Esophagus muscularis mucosa (tissue), 4 donors: ENCODE data around the gene GNLY. TPM values are rescaled to one million over a fixed set of nuclear protein-coding genes. Genes with fewer than 3 reads are reported as not detected.

Source experiments
- DNase-seq: peaks from one replicate; pipeline ENCODE4 v3.0.0-alpha.2; 2017; ENCODE audit errors: extremely low spot score
- H3K27ac ChIP-seq, 4 donors: fragments of 200-600 bp; sonication (generic); replicated peaks in 1 of 4; 1 replicate in 3 of 4; 2 replicates in 1 of 4; pipeline ENCODE4 v1.5.1; 2016 to 2019; ENCODE audit warnings: mild to moderate bottlenecking in 1 of 4
- H3K27me3 ChIP-seq, 4 donors: fragments of 200-600 bp; sonication (generic); one replicate each; pipeline versions ENCODE4 v1.5.1 to v1.6.0; 2016 to 2019
- H3K36me3 ChIP-seq, 4 donors: fragments of 200-600 bp; sonication (generic); one replicate each; pipeline ENCODE4 v1.5.1; 2016 to 2019
- H3K4me1 ChIP-seq, 4 donors: fragments of 200-600 bp; sonication (generic); one replicate each; pipeline ENCODE4 v1.5.1; 2016 to 2019
- H3K4me3 ChIP-seq, 4 donors: fragments of 200-600 bp; sonication (generic); 1 replicate in 2 of 4; 2 replicates in 2 of 4; pipeline ENCODE4 v1.5.1; 2016 to 2019; ENCODE audit warnings: mild to moderate bottlenecking in 4 of 4, moderate library complexity in 1 of 4
- H3K9me3 ChIP-seq, 4 donors: fragments of 200-600 bp; sonication (generic); 1 replicate in 3 of 4; 2 replicates in 1 of 4; pipeline ENCODE4 v1.5.1; 2016 to 2019
- CTCF ChIP-seq, 3 experiments: fragments of 200-600 bp in 2 of 3; fragments of 450-650 bp in 1 of 3; sonication (generic) in 2 of 3; IDR thresholded peaks; one replicate each; pipeline ENCODE4 v1.5.1; 2017 to 2019; ENCODE audit warnings: antibody characterized with exemption in 3 of 3, mild to moderate bottlenecking in 2 of 3, moderate library complexity in 1 of 3
- EP300 ChIP-seq: sonication (generic); formaldehyde crosslinking; IDR thresholded peaks from one replicate; pipeline ENCODE4 v1.6.1; 2017; ENCODE audit warnings: antibody characterized with exemption
- POLR2A ChIP-seq: fragments of 450-650 bp; IDR thresholded peaks from one replicate; pipeline ENCODE4 v1.6.1; 2017; ENCODE audit warnings: antibody characterized with exemption, moderate library complexity, mild to moderate bottlenecking, low read depth
- POLR2AphosphoS5 ChIP-seq, 2 donors: sonication (generic); formaldehyde crosslinking; IDR thresholded peaks; one replicate each; pipeline ENCODE4 v1.6.1; 2017; ENCODE audit warnings: antibody characterized with exemption in 2 of 2
- WGBS: methylation state at CpG from one replicate; pipeline ENCODE4 v1.1.5; 2018; 5-methylcytosine and 5-hydroxymethylcytosine counted together
- intact Hi-C: fragments of 100-400 bp; cut with DNase I; formaldehyde crosslinking; loops from one replicate; pipeline ENCODE4 v1.15.1; 2023
- total RNA-seq, 4 donors: library from RNA; depleted of rRNA; stranded (reverse); fragments of >200 nt; gene quantifications; one replicate each; pipeline versions ENCODE4 v1.1.0 to v1.2.1, GENCODE V29; 2016

Gene GNLY
- total RNA-seq, 4 donors from 2014 or later = 0.84 to 3.5 (median 2.0) TPM

GRCh38 chr2:85743304-85743978 is 49.3 kb downstream of the GNLY start:
- H3K27me3 ChIP-seq = no peaks in the 10 kb centered on the region
- no peak for TF ChIP-seq POLR2A
- no peak for TF ChIP-seq CTCF (IDR thresholded peaks at IDR 0.05)
- TF ChIP-seq EP300 = no peak
- TF ChIP-seq POLR2AphosphoS5 (IDR thresholded peaks at IDR 0.05) = no peak
- H3K4me3 ChIP-seq = no peak overlapping the region
- no peaks in the 10 kb centered on the region for H3K36me3 ChIP-seq
- intact Hi-C loops = no loop called here
- no peak for DNase-seq
- WGBS = 67% methylated on average over 6 of the region's 10 CpGs
- H3K4me1 ChIP-seq = peaks cover 66 to 84% (median 76%) of the 10 kb centered on the region in 4 donors
- peak overlapping the region; percentile 88 to 92 (median 90) for H3K27ac ChIP-seq
- H3K9me3 ChIP-seq = no peaks in the 10 kb centered on the region

- WGBS = 44% methylated on average over 4 of the region's 4 CpGs
- no peak for TF ChIP-seq POLR2A
- TF ChIP-seq EP300 = no peak
- TF ChIP-seq CTCF (IDR thresholded peaks at IDR 0.05) = no peak
- no peak for TF ChIP-seq POLR2AphosphoS5 (IDR thresholded peaks at IDR 0.05)
- intact Hi-C loops = no loop called here
- H3K27ac ChIP-seq = peak overlapping the region; percentile 88 to 92 (median 90)
- peaks cover 72 to 89% (median 82%) of the 10 kb centered on the region in 4 donors for H3K4me1 ChIP-seq
- H3K9me3 ChIP-seq = no peaks in the 10 kb centered on the region
- no peak for DNase-seq
- no peak overlapping the region for H3K4me3 ChIP-seq
- no peaks in the 10 kb centered on the region for H3K36me3 ChIP-seq
- H3K27me3 ChIP-seq = no peaks in the 10 kb centered on the region
These were observed 49.9 kb downstream of the GNLY start for GRCh38 chr2:85744055-85744454.

GRCh38 chr2:85744741-85745601 is 50.8 kb downstream of the GNLY start:
- DNase-seq = no peak
- peak in 1 of 2 donors; percentile 26 for TF ChIP-seq POLR2AphosphoS5 (IDR thresholded peaks at IDR 0.05)
- TF ChIP-seq POLR2A = no peak
- intact Hi-C loops = no loop called here
- H3K4me3 ChIP-seq = peak overlapping the region in 1 of 4 donors; percentile 15
- H3K9me3 ChIP-seq = no peaks in the 10 kb centered on the region
- H3K27ac ChIP-seq = peak overlapping the region; percentile 88 to 92 (median 90)
- 43% methylated on average over 10 of the region's 10 CpGs for WGBS
- H3K4me1 ChIP-seq = peaks cover 82 to 96% (median 88%) of the 10 kb centered on the region in 4 donors
- no peaks in the 10 kb centered on the region for H3K36me3 ChIP-seq
- H3K27me3 ChIP-seq = no peaks in the 10 kb centered on the region

- Histone ChIP-seq H3K4me3 (peak overlapping the region in 1 of 4 donors; percentile 15), H3K27ac (peak overlapping the region; percentile 88 to 92 (median 90)), H3K4me1 (peaks cover 83 to 96% (median 88%) of the 10 kb centered on the region in 4 donors), H3K9me3 (no peaks in the 10 kb centered on the region), H3K27me3 (no peaks in the 10 kb centered on the region), H3K36me3 (no peaks in the 10 kb centered on the region)
- no peak for DNase-seq
- 45% methylated on average over 8 of the region's 8 CpGs for WGBS
- TF ChIP-seq EP300 = no peak
- no peak for TF ChIP-seq POLR2A
- TF ChIP-seq CTCF (IDR thresholded peaks at IDR 0.05) = no peak
- TF ChIP-seq POLR2AphosphoS5 (IDR thresholded peaks at IDR 0.05) = no peak
- intact Hi-C loops = no loop called here
These were observed 51.5 kb downstream of the GNLY start for GRCh38 chr2:85745619-85746018.

- Histone ChIP-seq H3K36me3 (no peaks in the 10 kb centered on the region), H3K9me3 (no peaks in the 10 kb centered on the region), H3K27me3 (no peaks in the 10 kb centered on the region), H3K27ac (peak overlapping the region; percentile 88 to 92 (median 90)), H3K4me3 (no peak overlapping the region), H3K4me1 (peaks cover 83 to 96% (median 88%) of the 10 kb centered on the region in 4 donors)
- TF ChIP-seq POLR2A (no peak), EP300 (no peak), POLR2AphosphoS5 (IDR thresholded peaks at IDR 0.05) (no peak), CTCF (IDR thresholded peaks at IDR 0.05) (no peak)
- 94% methylated on average over 4 of the region's 8 CpGs for WGBS
- DNase-seq = no peak
- intact Hi-C loops = no loop called here
These were observed 52.3 kb downstream of the GNLY start for GRCh38 chr2:85746321-85747004.
